ENCODE measurements around the gene NAT10. TPM values are rescaled to one million over a fixed set of nuclear protein-coding genes. Genes with fewer than 3 reads are reported as not detected.

NAT10 gene
- total and polyA plus RNA-seq, 8 donors: 30.0 to 69.3 (median 62.6) TPM

GRCh38 chr11:34165121-34165520, 59.7 kb downstream of the NAT10 start:
- Histone ChIP-seq H3K9me3 (no peaks in the 10 kb centered on the region), H3K27ac (no peak overlapping the region), H3K4me3 (no peak overlapping the region), H3K4me1 (no peaks in the 10 kb centered on the region), H3K36me3 (no peaks in the 10 kb centered on the region), H3K27me3 (no peaks in the 10 kb centered on the region)
- DNase-seq: no peak
- TF ChIP-seq CTCF (IDR thresholded peaks at IDR 0.05): no peak
- no peak for ATAC-seq
- intact Hi-C loops (cut with DNase I): no loop called here

DNA sequence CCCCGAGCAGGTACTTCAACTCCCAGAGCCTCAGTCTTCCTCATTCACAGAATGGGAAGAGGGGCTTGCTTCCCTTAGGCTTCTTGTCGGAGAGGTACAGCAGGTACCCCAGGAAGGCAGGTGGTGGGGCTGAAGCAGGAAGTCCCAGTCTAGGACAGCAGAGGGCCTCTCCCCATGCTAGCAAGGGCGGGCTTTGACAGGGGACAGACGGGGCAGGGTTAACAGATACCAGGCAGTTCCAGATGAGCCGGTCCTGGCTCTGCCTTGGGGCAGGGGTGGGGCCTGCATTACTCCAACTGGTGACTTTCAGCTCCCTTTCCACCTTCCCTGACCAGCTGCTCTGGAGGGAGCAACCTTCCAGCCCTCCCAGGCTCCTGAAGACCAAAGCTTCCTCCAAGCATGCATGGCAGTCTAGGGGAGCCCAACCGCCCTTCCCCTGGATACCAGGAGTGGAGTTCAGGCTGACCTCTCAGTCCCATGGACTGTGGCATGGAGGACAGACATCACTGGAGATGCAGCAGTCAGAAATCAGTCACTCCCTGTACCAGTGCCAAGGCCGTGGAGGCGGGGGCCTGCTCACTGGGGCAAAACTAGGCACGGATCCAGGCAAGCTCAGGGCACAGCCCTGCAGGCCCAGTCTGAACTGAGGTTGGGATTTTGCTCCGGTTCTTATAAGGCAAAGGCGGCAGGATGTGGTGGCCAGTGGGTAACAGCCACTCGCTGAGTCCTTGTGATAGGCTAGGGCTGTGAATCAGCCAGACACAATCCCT, 60.5 kb downstream of the NAT10 start:
- no peak overlapping the region for H3K27ac ChIP-seq
- intact Hi-C loops (cut with DNase I): no loop called here
- DNase-seq (no peak), ATAC-seq (no peak)
- H3K4me1 ChIP-seq: no peaks in the 10 kb centered on the region
- no peaks in the 10 kb centered on the region for H3K27me3 ChIP-seq
- no peak overlapping the region for H3K4me3 ChIP-seq
- no peak for TF ChIP-seq CTCF (IDR thresholded peaks at IDR 0.05)
- H3K9me3 ChIP-seq: no peaks in the 10 kb centered on the region
- H3K36me3 ChIP-seq: no peaks in the 10 kb centered on the region

- intact Hi-C loops (cut with DNase I): no loop called here
- DNase-seq (no peak), ATAC-seq (no peak)
- no peak overlapping the region for H3K27ac ChIP-seq
- no peaks in the 10 kb centered on the region for H3K9me3 ChIP-seq
- no peak overlapping the region for H3K4me3 ChIP-seq
- H3K27me3 ChIP-seq: no peaks in the 10 kb centered on the region
- H3K4me1 ChIP-seq: no peaks in the 10 kb centered on the region
- TF ChIP-seq CTCF (IDR thresholded peaks at IDR 0.05): no peak
- no peaks in the 10 kb centered on the region for H3K36me3 ChIP-seq
These were observed 61.6 kb downstream of the NAT10 start for GRCh38 chr11:34166806-34167740.

DNA sequence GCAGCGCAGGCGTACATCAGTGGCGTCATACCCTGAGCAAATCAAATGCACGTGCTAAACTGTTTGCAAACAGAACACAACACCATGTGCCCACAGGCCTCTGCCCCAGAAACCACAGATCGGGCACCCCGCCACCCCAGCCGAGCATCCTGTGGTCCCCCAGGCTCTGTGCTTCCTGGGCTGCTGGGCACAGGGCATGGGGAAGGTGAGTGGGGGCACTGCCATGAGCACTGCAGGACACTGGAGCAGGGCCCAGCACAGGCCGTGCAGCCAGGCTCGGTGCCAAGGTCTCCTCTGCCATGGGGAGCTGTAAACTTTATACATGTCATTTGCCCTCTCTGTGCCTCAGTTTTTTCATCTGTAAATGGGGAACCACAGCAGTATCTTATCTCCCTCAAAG, 62.5 kb downstream of the NAT10 start:
- no peaks in the 10 kb centered on the region for H3K36me3 ChIP-seq
- DNase-seq: no peak
- no peaks in the 10 kb centered on the region for H3K4me1 ChIP-seq
- H3K4me3 ChIP-seq: no peak overlapping the region
- intact Hi-C loops (cut with DNase I): no loop called here
- no peaks in the 10 kb centered on the region for H3K9me3 ChIP-seq
- ATAC-seq: no peak
- H3K27ac ChIP-seq: no peak overlapping the region
- H3K27me3 ChIP-seq: peaks cover 0 to 2% of the 10 kb centered on the region in 2 donors
- TF ChIP-seq CTCF (IDR thresholded peaks at IDR 0.05): no peak

Data from left lung (tissue), 10 donors.